Vagina (tissue), 2 donors: ENCODE data around the gene LAMB2. TPM values are rescaled to one million over a fixed set of nuclear protein-coding genes. Genes with fewer than 3 reads are reported as not detected.
A peak's percentile ranks its signal among the peaks of the same experiment; 100 is the strongest.

ENCODE experiments used
- DNase-seq, 2 donors: peaks; one replicate each; pipeline ENCODE4 v3.0.0-alpha.2; 2017; ENCODE audit errors: extremely low spot score in 2 of 2
- H3K27ac ChIP-seq: fragments of 200-600 bp; sonication (generic); one replicate; pipeline ENCODE4 v1.5.1; 2019
- H3K27me3 ChIP-seq: fragments of 200-600 bp; sonication (generic); one replicate; pipeline ENCODE4 v1.5.1; 2019
- H3K36me3 ChIP-seq, 2 donors: fragments of 200-600 bp; sonication (generic); one replicate each; pipeline ENCODE4 v1.5.1; 2017 to 2019
- H3K4me1 ChIP-seq: fragments of 200-600 bp; sonication (generic); one replicate; pipeline ENCODE4 v1.5.1; 2019
- H3K4me3 ChIP-seq, 2 donors: fragments of 200-600 bp; sonication (generic); 1 replicate in 1 of 2; 2 replicates in 1 of 2; pipeline ENCODE4 v1.5.1; 2016 to 2019
- H3K9me3 ChIP-seq: fragments of 200-600 bp; sonication (generic); one replicate; pipeline ENCODE4 v1.5.1; 2019
- CTCF ChIP-seq, 3 experiments: fragments of 450-650 bp in 2 of 3; fragments of 200-600 bp in 1 of 3; sonication (generic) in 1 of 3; IDR thresholded peaks; one replicate each; pipeline ENCODE4 v1.5.1; 2017 to 2019; ENCODE audit warnings: antibody characterized with exemption in 3 of 3, mild to moderate bottlenecking in 2 of 3, moderate library complexity in 2 of 3
- POLR2A ChIP-seq, 2 donors: fragments of 450-650 bp; IDR thresholded peaks; one replicate each; pipeline ENCODE4 v1.6.1; 2017; ENCODE audit warnings: antibody characterized with exemption in 2 of 2, mild to moderate bottlenecking in 2 of 2, moderate library complexity in 2 of 2
- POLR2AphosphoS5 ChIP-seq, 2 donors: sonication (generic); formaldehyde crosslinking; IDR thresholded peaks; one replicate each; pipeline ENCODE4 v1.9.0; 2017; ENCODE audit warnings: antibody characterized with exemption in 2 of 2, mild to moderate bottlenecking in 2 of 2, low read depth in 1 of 2; ENCODE audit not compliant: insufficient read depth in 1 of 2
- intact Hi-C: fragments of 100-400 bp; cut with DNase I; formaldehyde crosslinking; loops from one replicate; pipeline ENCODE4 v1.15.1; 2023
- total RNA-seq: library from RNA; depleted of rRNA; stranded (reverse); fragments of >200 nt; gene quantifications from one replicate; pipeline ENCODE4 v1.2.3, GENCODE V29; 2016

LAMB2 gene
- 526 TPM for total RNA-seq

GRCh38 chr3:49132437-49133225 lies at the start of gene LAMB2:
LAMB2 (minus strand) TSS chr3:49133050; CDS start chr3:49132867, 183 bp downstream.
- intact Hi-C loops = no loop called here
- no peak for DNase-seq
- peaks cover 34% of the 10 kb centered on the region for H3K4me1 ChIP-seq

GRCh38 chr3:49181351-49181750 lies 48.5 kb upstream of the LAMB2 start:
- Histone ChIP-seq H3K27ac (no peak overlapping the region), H3K27me3 (no peaks in the 10 kb centered on the region), H3K4me3 (no peak overlapping the region), H3K36me3 (peaks cover 0 to 8% of the 10 kb centered on the region in 2 donors), H3K4me1 (no peaks in the 10 kb centered on the region), H3K9me3 (no peaks in the 10 kb centered on the region)
- intact Hi-C loops = no loop called here
- DNase-seq = no peak
- no peak for TF ChIP-seq POLR2AphosphoS5 (IDR thresholded peaks at IDR 0.05; ENCODE audit: insufficient read depth in 1 of 2, low read depth in 1 of 2)
- TF ChIP-seq CTCF (IDR thresholded peaks at IDR 0.05) = no peak
- no peak for TF ChIP-seq POLR2A (IDR thresholded peaks at IDR 0.05)

More at GRCh38 chr3:49132437-49133225, at the start of gene LAMB2:
- peak within 1 kb of the TSS; percentile 87 to 90 for H3K4me3 ChIP-seq
- H3K27me3 ChIP-seq = no peaks in the 10 kb centered on the region
- no peaks in the 10 kb centered on the region for H3K9me3 ChIP-seq
- TF ChIP-seq POLR2A (IDR thresholded peaks at IDR 0.05) (peak in 1 of 2 donors; percentile 24), CTCF (IDR thresholded peaks at IDR 0.05) (peak in 1 of 3 experiments; percentile 15), POLR2AphosphoS5 (IDR thresholded peaks at IDR 0.05; ENCODE audit: insufficient read depth in 1 of 2, low read depth in 1 of 2) (peak; percentile 80 to 82)
- peaks cover 0 to 13% of the 10 kb centered on the region in 2 donors for H3K36me3 ChIP-seq
- H3K27ac ChIP-seq = peak within 1 kb of the TSS; percentile 93

GRCh38 chr3:49180116-49180515 lies 47.3 kb upstream of the LAMB2 start:
- H3K4me1 ChIP-seq = no peaks in the 10 kb centered on the region
- DNase-seq = no peak
- H3K27me3 ChIP-seq = no peaks in the 10 kb centered on the region
- peaks cover 0 to 12% of the 10 kb centered on the region in 2 donors for H3K36me3 ChIP-seq
- H3K4me3 ChIP-seq = no peak overlapping the region
- H3K9me3 ChIP-seq = no peaks in the 10 kb centered on the region
- TF ChIP-seq POLR2AphosphoS5 (IDR thresholded peaks at IDR 0.05; ENCODE audit: insufficient read depth in 1 of 2, low read depth in 1 of 2) = no peak
- H3K27ac ChIP-seq = no peak overlapping the region
- intact Hi-C loops = no loop called here

- Histone ChIP-seq H3K4me1 (peaks cover 28% of the 10 kb centered on the region), H3K4me3 (no peak overlapping the region), H3K9me3 (no peaks in the 10 kb centered on the region), H3K27me3 (no peaks in the 10 kb centered on the region), H3K36me3 (peaks cover 0 to 12% of the 10 kb centered on the region in 2 donors), H3K27ac (no peak overlapping the region)
- TF ChIP-seq POLR2AphosphoS5 (IDR thresholded peaks at IDR 0.05; ENCODE audit: insufficient read depth in 1 of 2, low read depth in 1 of 2) (no peak), CTCF (IDR thresholded peaks at IDR 0.05) (no peak), POLR2A (IDR thresholded peaks at IDR 0.05) (no peak)
- intact Hi-C loops = loop anchor here (10.0 kb wide), 1 partner anchor 98 kb away; the partner anchor contains the start of gene C3orf62
- no peak for DNase-seq
Observed at GRCh38 chr3:49177073-49177472, 44.2 kb upstream of the LAMB2 start.

- Histone ChIP-seq H3K4me1 (peaks cover 37% of the 10 kb centered on the region), H3K4me3 (no peak overlapping the region), H3K27me3 (no peaks in the 10 kb centered on the region), H3K9me3 (no peaks in the 10 kb centered on the region), H3K36me3 (peaks cover 0 to 12% of the 10 kb centered on the region in 2 donors), H3K27ac (no peak overlapping the region)
- intact Hi-C loops = loop anchor here (10.0 kb wide), 1 partner anchor 99 kb away; the partner anchor contains the start of gene C3orf62
- TF ChIP-seq POLR2AphosphoS5 (IDR thresholded peaks at IDR 0.05; ENCODE audit: insufficient read depth in 1 of 2, low read depth in 1 of 2) (no peak), POLR2A (IDR thresholded peaks at IDR 0.05) (no peak), CTCF (IDR thresholded peaks at IDR 0.05) (no peak)
- no peak for DNase-seq
Observed at GRCh38 chr3:49175530-49175929, 42.7 kb upstream of the LAMB2 start.
